HepG2 (cell line): ENCODE data around the gene CFAP46. TPM values are rescaled to one million over a fixed set of nuclear protein-coding genes. Genes with fewer than 3 reads are reported as not detected.

ENCODE experiments used
- ATAC-seq: fragments of 200-7000 bp; cut with Tn5 transposase; 3 replicates; pipeline ENCODE4 v1.9.1; 2020; ENCODE audit warnings: mild to moderate bottlenecking, moderate library complexity
- BruUV-seq: library from RNA; stranded (reverse); fragments of 400-500 nt; replicated peaks from 2 replicates; lab custom pipeline; 2021; lab: Mats Ljungman, UMichigan
- CTCF ChIA-PET: fragments of 300-600 bp; formaldehyde crosslinking; extraction: SDS; loops from one replicate; lab custom pipeline; 2021; ENCODE audit warnings: low total read pairs, inconsistent platforms, low intra/inter-chr PET ratio; lab: Yijun Ruan, JAX
- POLR2A ChIA-PET: fragments of 350-600 bp; sonication (Branson Sonifier 250); formaldehyde crosslinking; loops from one replicate; lab custom pipeline; 2020; ENCODE audit warnings: antibody characterized with exemption, inconsistent platforms; lab: Yijun Ruan, JAX
- DNase-seq: peaks from one replicate; pipeline ENCODE4 v3.0.0-alpha.2; 2015; ENCODE audit warnings: low spot score
- FAIRE-seq: peaks from 3 replicates; lab custom pipeline; 2011; peaks lifted over from hg19 to GRCh38; lab: Jason Lieb, UNC
- H2AFZ ChIP-seq: one replicate; pipeline ENCODE4 v1.6.1; 2011; ENCODE audit warnings: low read length, inconsistent platforms
- H3K27ac ChIP-seq: fragments of 300-600 bp; 3 replicates; pipeline ENCODE4 v1.8.0; 2011; ENCODE audit warnings: mixed run types, mild to moderate bottlenecking, mixed read lengths, low read length, inconsistent platforms; ENCODE audit not compliant: insufficient read depth; ENCODE audit errors: extremely low read length
- H3K27me3 ChIP-seq, 2 experiments: fragments of 200-600 bp in 1 of 2; 2 replicates in 1 of 2; 3 replicates in 1 of 2; pipeline versions ENCODE4 v1.6.0 to v1.8.0; 2011; ENCODE audit warnings: low read length in 2 of 2, mild to moderate bottlenecking in 2 of 2, moderate library complexity in 2 of 2, inconsistent platforms in 1 of 2; ENCODE audit not compliant: insufficient read depth in 2 of 2, control insufficient read depth in 1 of 2
- H3K36me3 ChIP-seq, 2 experiments: fragments of 200-600 bp in 1 of 2; replicated peaks in 1 of 2; 2 replicates in 1 of 2; 3 replicates in 1 of 2; pipeline versions ENCODE4 v1.5.1 to v1.8.0; 2011; ENCODE audit warnings: low read length in 2 of 2, inconsistent platforms in 1 of 2; ENCODE audit not compliant: insufficient read depth in 2 of 2, control insufficient read depth in 1 of 2
- H3K4me1 ChIP-seq: 2 replicates; pipeline ENCODE4 v1.5.1; 2012; ENCODE audit warnings: low read length, inconsistent platforms; ENCODE audit not compliant: insufficient read depth
- H3K4me2 ChIP-seq: 2 replicates; pipeline ENCODE4 v1.6.0; 2011; ENCODE audit warnings: low read depth, low read length, inconsistent platforms
- H3K4me3 ChIP-seq, 3 experiments: fragments of 200-600 bp in 1 of 3; sonication (generic), shearing (Covaris generic) in 1 of 3; replicated peaks in 1 of 3; 2 replicates each; pipeline ENCODE4 v1.5.1; 2011 to 2016; ENCODE audit warnings: low read length in 3 of 3, inconsistent platforms in 2 of 3, low read depth in 2 of 3, mild to moderate bottlenecking in 2 of 3, control low read depth in 1 of 3, mixed read lengths in 1 of 3; ENCODE audit not compliant: insufficient read depth in 1 of 3
- H3K79me2 ChIP-seq: one replicate; pipeline ENCODE4 v1.6.1; 2011; ENCODE audit warnings: low read length, inconsistent platforms; ENCODE audit not compliant: insufficient read depth
- H3K9ac ChIP-seq: 2 replicates; pipeline ENCODE4 v1.6.0; 2011; ENCODE audit warnings: mild to moderate bottlenecking, low read depth, low read length, inconsistent platforms; ENCODE audit not compliant: insufficient read depth
- H3K9me3 ChIP-seq: 2 replicates; pipeline ENCODE4 v1.5.1; 2012; ENCODE audit warnings: mild to moderate bottlenecking, low read length
- H4K20me1 ChIP-seq: 2 replicates; pipeline ENCODE4 v1.6.0; 2011; ENCODE audit warnings: inconsistent platforms, mild to moderate bottlenecking, low read length, moderate library complexity; ENCODE audit not compliant: insufficient read depth
- CHD4 ChIP-seq: fragments of 200-600 bp; sonication (generic); IDR thresholded peaks from 2 replicates; pipeline ENCODE4 v1.7.0; 2017; ENCODE audit warnings: mild to moderate bottlenecking, low read length, borderline replicate concordance
- MNT ChIP-seq: fragments of 450-650 bp; IDR thresholded peaks from 2 replicates; pipeline ENCODE4 v1.6.1; 2016
- TGIF2 ChIP-seq: IDR thresholded peaks from 2 replicates; pipeline ENCODE4 v1.6.1; 2016; ENCODE audit warnings: control low read depth, missing compliant biosample characterization
- ZMAT5 ChIP-seq: sonication (generic); formaldehyde crosslinking; IDR thresholded peaks from 2 replicates; pipeline ENCODE4 v1.5.0; 2020; ENCODE audit warnings: mild to moderate bottlenecking, low read depth, missing genetic modification reagents, borderline replicate concordance
- WGBS: methylation state at CpG from one replicate; pipeline ENCODE4 v1.1.6; 2017; ENCODE audit warnings: low lambda C conversion rate; 5-methylcytosine and 5-hydroxymethylcytosine counted together
- in situ Hi-C: cut with HindIII; loops from 2 replicates; pipeline ENCODE4 v1.10.0; 2017; ENCODE audit warnings: low pct_unique_long_range_greater_than_20kb; ENCODE audit not compliant: extremely low pct_ligation_motif_present
- intact Hi-C: fragments of 100-400 bp; cut with micrococcal nuclease; formaldehyde crosslinking; loops from one replicate; pipeline ENCODE4 v1.10.0; 2022; ENCODE audit not compliant: unreplicated experiment
- polyA plus RNA-seq, 8 experiments: library from polyadenylated mRNA; depleted of rRNA in 3 of 8; stranded (reverse) in 7 of 8; unstranded in 1 of 8; fragments of >200 nt; fragmentation: Illumina TruSeq in 4 of 8; extraction: Trizol in 4 of 8; gene quantifications; 2 replicates each; pipeline versions ENCODE4 v1.2.1 to v1.2.3, GENCODE V29; 2011 to 2016; ENCODE audit warnings: low read depth in 4 of 8, missing spikeins in 1 of 8, mixed read lengths in 1 of 8; ENCODE audit not compliant: insufficient read depth in 1 of 8
- total RNA-seq, 5 experiments: library from RNA; depleted of rRNA; stranded (reverse); fragments of >200 nt; fragmentation: Illumina TruSeq; extraction: Trizol; gene quantifications; 2 replicates each; pipeline ENCODE4 v1.2.3, GENCODE V29; 2016; ENCODE audit warnings: low read depth in 1 of 5

The CFAP46 gene
- total and polyA plus RNA-seq, 2 of the 13 experiments (the other 11 are each of a cell fraction or from before 2014, with no cell fraction given) = 0.24 to 0.84 TPM

DNA sequence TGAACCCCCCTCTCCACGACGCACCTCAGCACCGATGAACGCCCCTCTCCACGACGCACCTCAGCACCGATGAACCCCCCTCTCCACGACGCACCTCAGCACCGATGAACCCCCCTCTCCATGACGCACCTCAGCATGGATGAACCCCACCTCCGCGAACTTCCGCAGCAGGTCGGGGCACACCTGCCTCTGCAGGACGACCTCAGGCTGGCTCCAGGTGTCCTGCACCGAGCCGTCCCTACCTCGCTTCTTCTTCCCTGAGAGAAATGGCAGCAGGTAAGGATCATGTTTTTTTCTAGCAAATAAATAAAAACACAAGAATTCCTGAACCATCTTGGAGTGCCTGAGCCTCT, 24.1 kb downstream of the CFAP46 start (continued):
- TF ChIP-seq TGIF2 (CRISPR knock-in tag) = no peak
- no peak for TF ChIP-seq CHD4

DNA sequence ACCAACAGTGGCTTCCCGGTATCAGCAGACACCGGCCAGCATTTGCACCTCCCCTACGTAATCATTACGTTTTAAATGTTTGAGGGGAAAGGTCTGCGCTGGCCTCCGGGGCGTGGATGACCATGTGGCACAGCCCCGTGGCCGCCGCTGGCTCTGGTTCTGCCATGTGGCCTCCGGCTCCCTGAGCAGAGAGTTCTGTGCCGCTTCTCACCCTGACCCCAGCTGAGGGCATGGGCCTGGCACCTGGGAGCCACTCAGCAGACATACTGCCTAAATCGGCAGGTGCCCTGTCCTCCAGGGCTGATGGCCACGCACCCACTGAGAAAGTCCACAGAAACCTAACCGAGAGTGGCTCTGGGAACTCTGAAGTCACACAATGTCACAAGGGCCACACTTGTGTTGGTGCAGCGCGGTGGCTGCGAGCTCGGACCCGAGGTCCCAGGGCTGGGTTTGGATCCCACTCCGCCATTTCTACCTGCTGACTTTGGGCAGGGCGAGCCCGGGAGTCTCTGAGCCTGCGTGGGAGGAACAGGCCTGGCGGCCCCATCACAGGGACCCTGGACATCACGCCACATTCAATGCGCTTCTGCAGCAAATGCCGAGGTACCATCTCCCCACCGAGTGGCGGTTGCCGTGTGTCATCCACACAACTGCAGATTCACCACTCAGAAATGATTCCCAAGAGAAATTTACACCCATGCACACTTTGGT, 25.3 kb downstream of the CFAP46 start:
- H3K79me2 ChIP-seq = no peaks in the 10 kb centered on the region
- no peak overlapping the region for H3K4me2 ChIP-seq
- ATAC-seq = no peak
- WGBS = 51% methylated on average over 18 of the region's 31 CpGs
- TF ChIP-seq ZMAT5 (CRISPR knock-in tag) (no peak), MNT (peak; percentile 56; the same call in 1 of the 2 replicates)
- ChIA-PET CTCF (no interaction called here), POLR2A (no interaction called here)
- no peaks in the 10 kb centered on the region for H3K4me1 ChIP-seq
- DNase-seq = no peak
- H3K9ac ChIP-seq = no peak overlapping the region
- no peaks in the 10 kb centered on the region for H4K20me1 ChIP-seq
- no peak overlapping the region for H2AFZ ChIP-seq
- in situ Hi-C loops = no loop called here
- intact Hi-C loops = no loop called here
- no peaks in the 10 kb centered on the region for H3K9me3 ChIP-seq
- no peak for FAIRE-seq
- peaks cover 3 to 24% of the 10 kb centered on the region in 2 experiments; a peak in 2 of 5 replicates for H3K27me3 ChIP-seq
- H3K27ac ChIP-seq = no peak overlapping the region
- no TSS peak for BruUV-seq
- no peaks in the 10 kb centered on the region for H3K36me3 ChIP-seq
- H3K4me3 ChIP-seq = no peak overlapping the region
